ENCODE measurements around the gene LCN15. TPM values are rescaled to one million over a fixed set of nuclear protein-coding genes. Genes with fewer than 3 reads are reported as not detected.

The LCN15 gene
- total RNA-seq, 4 donors from 2014 or later: 6.4 to 11.9 TPM; not detected in 2

GRCh38 chr9:136747161-136748060 lies 16.9 kb downstream of the LCN15 start:
- DNase-seq: no peak
- in situ Hi-C loops (cut with MboI; ENCODE audit: low pct_ligation_motif_present in 1 of 4, low pct_unique_long_range_greater_than_20kb in 1 of 4, low sequenced_read_pairs in 3 of 4) (no loop called here), intact Hi-C loops (cut with DNase I; ENCODE audit: low total_unique reads) (no loop called here)
- TF ChIP-seq EP300 (IDR thresholded peaks at IDR 0.05; ENCODE audit: low read depth) (no peak), POLR2A (IDR thresholded peaks at IDR 0.05) (no peak)
- TF ChIP-seq, protein P1, sequence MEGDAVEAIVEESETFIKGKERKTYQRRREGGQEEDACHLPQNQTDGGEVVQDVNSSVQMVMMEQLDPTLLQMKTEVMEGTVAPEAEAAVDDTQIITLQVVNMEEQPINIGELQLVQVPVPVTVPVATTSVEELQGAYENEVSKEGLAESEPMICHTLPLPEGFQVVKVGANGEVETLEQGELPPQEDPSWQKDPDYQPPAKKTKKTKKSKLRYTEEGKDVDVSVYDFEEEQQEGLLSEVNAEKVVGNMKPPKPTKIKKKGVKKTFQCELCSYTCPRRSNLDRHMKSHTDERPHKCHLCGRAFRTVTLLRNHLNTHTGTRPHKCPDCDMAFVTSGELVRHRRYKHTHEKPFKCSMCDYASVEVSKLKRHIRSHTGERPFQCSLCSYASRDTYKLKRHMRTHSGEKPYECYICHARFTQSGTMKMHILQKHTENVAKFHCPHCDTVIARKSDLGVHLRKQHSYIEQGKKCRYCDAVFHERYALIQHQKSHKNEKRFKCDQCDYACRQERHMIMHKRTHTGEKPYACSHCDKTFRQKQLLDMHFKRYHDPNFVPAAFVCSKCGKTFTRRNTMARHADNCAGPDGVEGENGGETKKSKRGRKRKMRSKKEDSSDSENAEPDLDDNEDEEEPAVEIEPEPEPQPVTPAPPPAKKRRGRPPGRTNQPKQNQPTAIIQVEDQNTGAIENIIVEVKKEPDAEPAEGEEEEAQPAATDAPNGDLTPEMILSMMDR (IDR thresholded peaks at IDR 0.05): no peak
- Histone ChIP-seq H3K9me3 (no peaks in the 10 kb centered on the region), H3K36me3 (no peaks in the 10 kb centered on the region), H3K27ac (no peak overlapping the region), H3K27me3 (peaks cover 32% of the 10 kb centered on the region), H3K4me3 (no peak overlapping the region), H3K4me1 (peaks cover 0 to 4% (median under 1%) of the 10 kb centered on the region in 4 donors)
- WGBS, 2 donors (ENCODE audit: low coverage in 1 of 2): 81 to 88% methylated on average over 11 to 20 of the region's 22 CpGs

DNA sequence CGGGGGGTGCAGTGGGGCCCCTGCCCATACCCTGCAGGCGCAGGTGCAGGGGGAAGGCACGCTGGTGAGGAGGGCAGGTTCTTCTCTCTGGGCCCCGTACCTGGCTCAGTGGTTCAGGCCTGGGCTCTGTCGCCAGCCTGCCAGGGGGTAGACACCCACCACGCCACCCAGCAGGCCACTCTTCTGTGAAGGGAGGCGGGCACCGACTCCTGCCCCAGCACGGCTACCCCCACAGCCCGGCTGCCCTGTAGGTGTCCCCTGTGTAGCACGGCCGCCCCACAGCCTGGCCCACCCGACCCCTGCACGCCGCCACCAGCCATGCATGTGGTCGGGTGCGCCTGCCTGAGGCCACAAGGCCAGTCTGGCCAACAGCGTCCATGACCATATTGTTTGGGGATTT lies 17.7 kb downstream of the LCN15 start:
- H3K4me1 ChIP-seq: peaks cover 0 to 12% (median 8%) of the 10 kb centered on the region in 4 donors
- in situ Hi-C loops (cut with MboI; ENCODE audit: low pct_ligation_motif_present in 1 of 4, low pct_unique_long_range_greater_than_20kb in 1 of 4, low sequenced_read_pairs in 3 of 4) (no loop called here), intact Hi-C loops (cut with DNase I; ENCODE audit: low total_unique reads) (no loop called here)
- WGBS, 2 donors (ENCODE audit: low coverage in 1 of 2): 90% methylated on average over 18 of the region's 18 CpGs; no CpG with 5 or more reads in 1 of the 2 donors
- no peaks in the 10 kb centered on the region for H3K9me3 ChIP-seq
- no peak for TF ChIP-seq EP300 (IDR thresholded peaks at IDR 0.05; ENCODE audit: low read depth)
- TF ChIP-seq POLR2AphosphoS5 (IDR thresholded peaks at IDR 0.05): no peak
- no peak for TF ChIP-seq POLR2A (IDR thresholded peaks at IDR 0.05)
- TF ChIP-seq, protein P1 (IDR thresholded peaks at IDR 0.05): no peak
- no peak for DNase-seq
- peaks cover 36% of the 10 kb centered on the region for H3K27me3 ChIP-seq
- no peak overlapping the region for H3K4me3 ChIP-seq
- H3K27ac ChIP-seq: no peak overlapping the region
- H3K36me3 ChIP-seq: no peaks in the 10 kb centered on the region

- H3K9me3 ChIP-seq: no peaks in the 10 kb centered on the region
- WGBS, 2 donors (ENCODE audit: low coverage in 1 of 2): 62% methylated on average over 14 of the region's 22 CpGs; no CpG with 5 or more reads in 1 of the 2 donors
- in situ Hi-C loops (cut with MboI; ENCODE audit: low pct_ligation_motif_present in 1 of 4, low pct_unique_long_range_greater_than_20kb in 1 of 4, low sequenced_read_pairs in 3 of 4): no loop called here
- peaks cover 41% of the 10 kb centered on the region for H3K27me3 ChIP-seq
- intact Hi-C loops (cut with DNase I; ENCODE audit: low total_unique reads): no loop called here
- no peak overlapping the region for H3K27ac ChIP-seq
- H3K4me3 ChIP-seq: no peak overlapping the region
- no peak for TF ChIP-seq POLR2AphosphoS5 (IDR thresholded peaks at IDR 0.05)
- TF ChIP-seq, protein P1 (IDR thresholded peaks at IDR 0.05): no peak
- no peaks in the 10 kb centered on the region for H3K36me3 ChIP-seq
- DNase-seq: no peak
- H3K4me1 ChIP-seq: peaks cover 4 to 17% (median 11%) of the 10 kb centered on the region in 4 donors
These were observed 18.2 kb downstream of the LCN15 start for GRCh38 chr9:136746155-136746490.

- peaks cover 46% of the 10 kb centered on the region for H3K27me3 ChIP-seq
- no peaks in the 10 kb centered on the region for H3K9me3 ChIP-seq
- H3K4me1 ChIP-seq: peaks cover 6 to 21% (median 13%) of the 10 kb centered on the region in 4 donors
- in situ Hi-C loops (cut with MboI; ENCODE audit: low pct_ligation_motif_present in 1 of 4, low pct_unique_long_range_greater_than_20kb in 1 of 4, low sequenced_read_pairs in 3 of 4) (no loop called here), intact Hi-C loops (cut with DNase I; ENCODE audit: low total_unique reads) (no loop called here)
- no peak overlapping the region for H3K27ac ChIP-seq
- 86% methylated on average over 23 of the region's 23 CpGs; no CpG with 5 or more reads in 1 of the 2 donors for WGBS, 2 donors (ENCODE audit: low coverage in 1 of 2)
- no peaks in the 10 kb centered on the region for H3K36me3 ChIP-seq
- H3K4me3 ChIP-seq: no peak overlapping the region
- TF ChIP-seq EP300 (IDR thresholded peaks at IDR 0.05; ENCODE audit: low read depth) (no peak), POLR2AphosphoS5 (IDR thresholded peaks at IDR 0.05) (no peak), POLR2A (IDR thresholded peaks at IDR 0.05) (no peak)
- TF ChIP-seq, protein P1 (IDR thresholded peaks at IDR 0.05): no peak
- no peak for DNase-seq
These were observed 18.7 kb downstream of the LCN15 start for GRCh38 chr9:136745389-136746154.

Measured in transverse colon (tissue), 4 donors.